SK-N-SH (cell line): ENCODE data around the gene AQP1.

Experiments
- EZH2phosphoT487 ChIP-seq: fragments of 200-600 bp; sonication (generic); IDR thresholded peaks from 2 replicates; pipeline ENCODE4 v1.6.1; 2017; ENCODE audit warnings: low read depth, mixed run types, mild to moderate bottlenecking, antibody characterized with exemption, moderate library complexity, borderline replicate concordance
- POLR2AphosphoS5 ChIP-seq: IDR thresholded peaks from 2 replicates; pipeline ENCODE4 v1.6.1; 2012; ENCODE audit warnings: low read depth, low read length
- RFX5 ChIP-seq: IDR thresholded peaks from 2 replicates; pipeline ENCODE4 v1.6.1; 2012; ENCODE audit warnings: mild to moderate bottlenecking, improper control_type of control experiment, low read length
- SMC3 ChIP-seq: IDR thresholded peaks from 2 replicates; pipeline ENCODE4 v1.6.1; 2012; ENCODE audit warnings: low read depth, low read length, improper control_type of control experiment
- TAF1 ChIP-seq: IDR thresholded peaks from 2 replicates; pipeline ENCODE4 v1.6.1; 2012; ENCODE audit warnings: low read depth, mild to moderate bottlenecking, low read length, moderate library complexity, borderline replicate concordance
- TCF12 ChIP-seq: IDR thresholded peaks from 2 replicates; pipeline ENCODE4 v1.4.0; 2012
- TF ChIP-seq, protein P1 (sequence below): fragments of 200-600 bp; sonication (generic); IDR thresholded peaks from 2 replicates; pipeline ENCODE4 v1.6.1; 2017; ENCODE audit warnings: antibody characterized with exemption, mild to moderate bottlenecking, moderate library complexity
- TF ChIP-seq, protein P2 (sequence below): fragments of 150-350 bp; IDR thresholded peaks from 2 replicates; pipeline ENCODE4 v1.6.1; 2017; ENCODE audit warnings: antibody characterized with exemption, low read length, low read depth, borderline replicate concordance
- TF ChIP-seq, protein P3 (sequence below): IDR thresholded peaks from 2 replicates; pipeline ENCODE4 v1.4.0; 2012; ENCODE audit warnings: low read depth
- TF ChIP-seq, protein P4 (sequence below): IDR thresholded peaks from 2 replicates; pipeline ENCODE4 v1.6.1; 2012; ENCODE audit warnings: mild to moderate bottlenecking, low read depth, low read length, moderate library complexity

DNA sequence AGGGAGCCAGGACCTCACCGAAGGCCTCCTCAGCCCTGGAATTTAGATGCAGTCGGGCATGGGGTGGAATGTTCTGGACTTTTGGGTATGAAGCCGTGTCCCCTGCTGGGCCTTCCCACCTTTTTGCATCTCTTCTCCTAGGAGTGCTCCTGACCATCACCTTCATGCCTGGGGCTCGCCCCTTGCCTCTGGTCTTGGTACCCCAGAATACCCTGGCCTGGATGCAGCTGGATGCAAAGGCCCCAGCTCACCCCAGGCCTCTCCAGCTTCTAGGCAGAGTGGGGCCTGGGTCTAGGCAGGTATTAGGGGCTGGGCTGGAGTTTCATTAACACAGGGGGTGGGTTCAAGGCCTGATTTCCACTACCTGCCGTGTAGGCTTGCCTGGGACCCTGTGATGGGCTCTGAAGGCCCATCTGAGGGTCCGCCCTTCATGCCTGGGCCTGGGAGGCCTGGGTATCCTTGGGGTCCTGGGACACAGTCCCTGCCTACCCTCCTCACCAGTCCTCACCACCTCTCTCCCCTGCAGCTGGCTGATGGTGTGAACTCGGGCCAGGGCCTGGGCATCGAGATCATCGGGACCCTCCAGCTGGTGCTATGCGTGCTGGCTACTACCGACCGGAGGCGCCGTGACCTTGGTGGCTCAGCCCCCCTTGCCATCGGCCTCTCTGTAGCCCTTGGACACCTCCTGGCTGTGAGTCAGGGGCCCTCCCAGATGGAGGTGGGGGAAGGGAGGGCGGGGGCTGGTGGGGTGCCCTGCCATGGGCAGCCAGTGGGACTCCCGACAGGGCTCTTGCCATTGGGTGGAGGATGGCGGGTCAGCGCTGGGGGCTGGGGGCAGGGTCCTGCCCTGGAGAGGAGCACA is 10.1 kb downstream of the AQP1 start:
- TF ChIP-seq, protein P1, sequence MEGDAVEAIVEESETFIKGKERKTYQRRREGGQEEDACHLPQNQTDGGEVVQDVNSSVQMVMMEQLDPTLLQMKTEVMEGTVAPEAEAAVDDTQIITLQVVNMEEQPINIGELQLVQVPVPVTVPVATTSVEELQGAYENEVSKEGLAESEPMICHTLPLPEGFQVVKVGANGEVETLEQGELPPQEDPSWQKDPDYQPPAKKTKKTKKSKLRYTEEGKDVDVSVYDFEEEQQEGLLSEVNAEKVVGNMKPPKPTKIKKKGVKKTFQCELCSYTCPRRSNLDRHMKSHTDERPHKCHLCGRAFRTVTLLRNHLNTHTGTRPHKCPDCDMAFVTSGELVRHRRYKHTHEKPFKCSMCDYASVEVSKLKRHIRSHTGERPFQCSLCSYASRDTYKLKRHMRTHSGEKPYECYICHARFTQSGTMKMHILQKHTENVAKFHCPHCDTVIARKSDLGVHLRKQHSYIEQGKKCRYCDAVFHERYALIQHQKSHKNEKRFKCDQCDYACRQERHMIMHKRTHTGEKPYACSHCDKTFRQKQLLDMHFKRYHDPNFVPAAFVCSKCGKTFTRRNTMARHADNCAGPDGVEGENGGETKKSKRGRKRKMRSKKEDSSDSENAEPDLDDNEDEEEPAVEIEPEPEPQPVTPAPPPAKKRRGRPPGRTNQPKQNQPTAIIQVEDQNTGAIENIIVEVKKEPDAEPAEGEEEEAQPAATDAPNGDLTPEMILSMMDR: no peak
- TF ChIP-seq TCF12: no peak
- TF ChIP-seq, protein P2, sequence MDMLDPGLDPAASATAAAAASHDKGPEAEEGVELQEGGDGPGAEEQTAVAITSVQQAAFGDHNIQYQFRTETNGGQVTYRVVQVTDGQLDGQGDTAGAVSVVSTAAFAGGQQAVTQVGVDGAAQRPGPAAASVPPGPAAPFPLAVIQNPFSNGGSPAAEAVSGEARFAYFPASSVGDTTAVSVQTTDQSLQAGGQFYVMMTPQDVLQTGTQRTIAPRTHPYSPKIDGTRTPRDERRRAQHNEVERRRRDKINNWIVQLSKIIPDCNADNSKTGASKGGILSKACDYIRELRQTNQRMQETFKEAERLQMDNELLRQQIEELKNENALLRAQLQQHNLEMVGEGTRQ: no peak
- no peak for TF ChIP-seq POLR2AphosphoS5
- no peak for TF ChIP-seq SMC3
- TF ChIP-seq TAF1: no peak
- TF ChIP-seq, protein P3, sequence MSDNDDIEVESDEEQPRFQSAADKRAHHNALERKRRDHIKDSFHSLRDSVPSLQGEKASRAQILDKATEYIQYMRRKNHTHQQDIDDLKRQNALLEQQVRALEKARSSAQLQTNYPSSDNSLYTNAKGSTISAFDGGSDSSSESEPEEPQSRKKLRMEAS: no peak
- TF ChIP-seq, protein P4, sequence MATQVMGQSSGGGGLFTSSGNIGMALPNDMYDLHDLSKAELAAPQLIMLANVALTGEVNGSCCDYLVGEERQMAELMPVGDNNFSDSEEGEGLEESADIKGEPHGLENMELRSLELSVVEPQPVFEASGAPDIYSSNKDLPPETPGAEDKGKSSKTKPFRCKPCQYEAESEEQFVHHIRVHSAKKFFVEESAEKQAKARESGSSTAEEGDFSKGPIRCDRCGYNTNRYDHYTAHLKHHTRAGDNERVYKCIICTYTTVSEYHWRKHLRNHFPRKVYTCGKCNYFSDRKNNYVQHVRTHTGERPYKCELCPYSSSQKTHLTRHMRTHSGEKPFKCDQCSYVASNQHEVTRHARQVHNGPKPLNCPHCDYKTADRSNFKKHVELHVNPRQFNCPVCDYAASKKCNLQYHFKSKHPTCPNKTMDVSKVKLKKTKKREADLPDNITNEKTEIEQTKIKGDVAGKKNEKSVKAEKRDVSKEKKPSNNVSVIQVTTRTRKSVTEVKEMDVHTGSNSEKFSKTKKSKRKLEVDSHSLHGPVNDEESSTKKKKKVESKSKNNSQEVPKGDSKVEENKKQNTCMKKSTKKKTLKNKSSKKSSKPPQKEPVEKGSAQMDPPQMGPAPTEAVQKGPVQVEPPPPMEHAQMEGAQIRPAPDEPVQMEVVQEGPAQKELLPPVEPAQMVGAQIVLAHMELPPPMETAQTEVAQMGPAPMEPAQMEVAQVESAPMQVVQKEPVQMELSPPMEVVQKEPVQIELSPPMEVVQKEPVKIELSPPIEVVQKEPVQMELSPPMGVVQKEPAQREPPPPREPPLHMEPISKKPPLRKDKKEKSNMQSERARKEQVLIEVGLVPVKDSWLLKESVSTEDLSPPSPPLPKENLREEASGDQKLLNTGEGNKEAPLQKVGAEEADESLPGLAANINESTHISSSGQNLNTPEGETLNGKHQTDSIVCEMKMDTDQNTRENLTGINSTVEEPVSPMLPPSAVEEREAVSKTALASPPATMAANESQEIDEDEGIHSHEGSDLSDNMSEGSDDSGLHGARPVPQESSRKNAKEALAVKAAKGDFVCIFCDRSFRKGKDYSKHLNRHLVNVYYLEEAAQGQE: no peak
- no peak for TF ChIP-seq EZH2phosphoT487
- no peak for TF ChIP-seq RFX5
